Muscle of arm (tissue), 12 donors: ENCODE measurements around the gene ZNF318. TPM values are rescaled to one million over a fixed set of nuclear protein-coding genes. Genes with fewer than 3 reads are reported as not detected.
"Not testable (repeated sequence)": the region's sequence is repeated elsewhere in the genome, so short reads cannot be mapped to it uniquely, and the experiment has no call there.

Experiments used
- DNase-seq: peaks from one replicate; pipeline ENCODE4 v3.0.0-alpha.2; 2013
- polyA plus RNA-seq, 12 donors: library from polyadenylated mRNA; unstranded; fragments of 120-200 nt; gene quantifications; one replicate each; pipeline ENCODE4 v1.2.1, GENCODE V29; 2013; ENCODE audit not compliant: insufficient read length in 12 of 12

Gene ZNF318
- polyA plus RNA-seq, 12 donors: 12.7 to 22.9 (median 15.9) TPM; not detected in 1

- DNase-seq: no peak
Measured at GRCh38 chr6:43347444-43347843, 22.0 kb downstream of the ZNF318 start.

- DNase-seq: no peak
Measured at GRCh38 chr6:43347021-43347420, 22.4 kb downstream of the ZNF318 start.

DNA sequence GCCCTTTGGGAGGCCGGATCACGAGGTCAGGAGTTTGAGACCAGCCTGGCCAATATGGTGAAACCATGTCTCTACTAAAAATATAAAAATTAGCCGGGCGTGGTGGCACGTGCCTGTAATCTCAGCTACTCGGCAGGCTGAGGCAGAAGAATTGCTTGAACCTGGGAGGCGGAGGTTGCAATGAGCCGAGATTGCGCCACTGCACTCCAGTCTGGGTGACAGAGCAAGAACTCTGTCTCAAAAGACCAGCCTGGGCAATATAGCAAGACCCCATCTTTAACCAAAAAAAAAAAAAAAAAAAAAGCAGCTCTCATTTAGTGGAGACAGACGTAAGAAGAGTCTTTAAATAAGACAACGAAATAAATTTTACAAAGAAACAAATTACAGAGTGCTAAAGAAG, 23.2 kb downstream of the ZNF318 start:
- not testable (repeated sequence) for DNase-seq

- DNase-seq: no peak
Measured at GRCh38 chr6:43339168-43339567, 30.3 kb downstream of the ZNF318 start.

- DNase-seq: no peak
Measured at GRCh38 chr6:43338243-43338642, 31.2 kb downstream of the ZNF318 start.

- DNase-seq: no peak
Measured at GRCh38 chr6:43336382-43336781, 33.1 kb downstream of the ZNF318 start.

- no peak for DNase-seq
Measured at GRCh38 chr6:43335469-43335868, 34.0 kb downstream of the ZNF318 start.

DNA sequence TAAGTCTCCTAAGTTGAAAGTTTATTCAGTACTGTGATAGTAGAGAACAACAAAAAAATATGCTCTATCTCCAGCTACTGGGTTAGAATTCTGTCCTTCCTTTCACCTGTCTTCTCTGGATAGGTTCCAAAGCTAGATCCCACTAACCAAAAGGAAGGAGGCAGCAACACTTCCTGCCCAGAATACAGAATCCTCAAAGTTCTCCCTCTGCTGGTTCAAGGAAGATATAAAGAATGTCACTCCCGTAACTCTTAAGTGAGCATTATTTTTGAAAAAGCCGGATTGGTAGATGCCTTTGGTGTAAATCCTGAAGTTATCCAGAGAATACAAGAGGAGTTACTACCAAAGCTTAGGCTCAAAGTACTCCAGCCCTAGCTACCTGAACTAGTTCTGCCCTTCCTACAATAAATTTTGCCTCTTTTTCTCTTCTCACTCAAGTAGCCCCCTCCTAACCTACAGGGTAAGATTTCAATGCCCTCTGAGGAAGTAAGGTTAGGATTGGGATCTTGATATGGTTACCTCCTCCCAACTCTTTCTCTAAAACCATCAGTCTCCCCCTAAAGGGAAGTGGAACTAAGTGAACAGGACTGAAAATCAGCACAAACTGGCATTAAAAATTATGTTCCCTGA, 34.9 kb downstream of the ZNF318 start:
- DNase-seq: peak; percentile 26

GRCh38 chr6:43331891-43332290, 37.6 kb downstream of the ZNF318 start:
- DNase-seq: no peak

- DNase-seq: no peak
Measured at GRCh38 chr6:43331470-43331869, 38.0 kb downstream of the ZNF318 start.

DNA sequence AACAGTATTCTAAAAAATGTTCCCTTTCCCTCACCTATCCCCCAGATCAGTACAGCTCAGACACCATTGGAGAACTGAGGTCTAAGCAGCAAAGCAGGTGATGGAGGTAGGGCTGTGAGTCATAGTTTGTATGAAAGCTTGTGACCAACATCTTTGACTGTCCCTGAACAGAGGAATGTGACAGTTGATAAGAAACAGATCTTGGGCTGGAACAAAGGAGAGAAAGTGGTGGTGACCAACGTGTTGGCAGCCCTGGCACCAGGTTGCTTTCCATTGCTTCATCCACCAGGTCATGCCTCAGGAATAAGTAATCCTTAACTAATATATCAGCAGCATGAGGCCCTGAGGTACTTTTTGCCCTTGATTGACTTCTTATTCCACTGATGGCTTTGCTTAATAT, 40.9 kb downstream of the ZNF318 start:
- no peak for DNase-seq

- no peak for DNase-seq
Measured at GRCh38 chr6:43325876-43326275, 43.6 kb downstream of the ZNF318 start.

DNA sequence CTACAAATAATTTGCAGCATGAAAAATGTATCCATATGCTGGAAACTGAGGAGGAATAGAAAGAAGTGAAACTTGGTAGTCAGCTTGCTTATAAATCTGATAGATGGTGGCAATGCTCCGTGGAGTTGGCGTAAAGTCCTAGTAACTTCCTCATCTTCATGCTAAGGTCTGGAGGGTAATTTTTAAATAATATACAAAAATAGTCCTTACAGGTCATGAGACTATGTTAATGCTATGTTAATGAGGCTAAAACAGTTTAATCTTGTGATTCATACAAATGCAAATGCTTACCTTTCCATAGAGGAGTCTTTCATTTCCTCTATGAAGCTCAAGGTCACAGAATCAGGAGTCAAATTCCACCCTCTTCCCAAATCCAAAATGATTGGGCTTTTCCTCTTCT, 51.4 kb downstream of the ZNF318 start:
- no peak for DNase-seq

GRCh38 chr6:43313813-43314212, 55.6 kb downstream of the ZNF318 start:
- DNase-seq: no peak

- DNase-seq: no peak
Measured at GRCh38 chr6:43311666-43312065, 57.8 kb downstream of the ZNF318 start.

DNA sequence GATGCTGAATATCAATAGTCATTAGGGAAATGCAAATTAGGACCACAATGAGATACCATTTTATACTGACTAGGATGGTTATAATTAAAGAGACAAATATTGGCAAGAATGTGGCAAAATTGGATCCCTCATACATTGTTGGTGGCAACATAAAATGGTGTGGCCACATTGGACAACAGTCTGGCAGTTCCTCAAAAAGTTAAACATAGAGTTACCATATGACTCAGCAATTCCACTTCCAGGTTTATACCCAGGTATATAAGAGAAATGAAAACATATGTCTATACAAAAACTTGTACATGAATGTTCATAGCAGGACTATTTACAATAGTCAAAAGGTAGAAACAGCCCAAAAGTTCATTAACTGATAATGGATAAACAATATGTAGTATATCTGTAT, 58.8 kb downstream of the ZNF318 start:
- no peak for DNase-seq

DNA sequence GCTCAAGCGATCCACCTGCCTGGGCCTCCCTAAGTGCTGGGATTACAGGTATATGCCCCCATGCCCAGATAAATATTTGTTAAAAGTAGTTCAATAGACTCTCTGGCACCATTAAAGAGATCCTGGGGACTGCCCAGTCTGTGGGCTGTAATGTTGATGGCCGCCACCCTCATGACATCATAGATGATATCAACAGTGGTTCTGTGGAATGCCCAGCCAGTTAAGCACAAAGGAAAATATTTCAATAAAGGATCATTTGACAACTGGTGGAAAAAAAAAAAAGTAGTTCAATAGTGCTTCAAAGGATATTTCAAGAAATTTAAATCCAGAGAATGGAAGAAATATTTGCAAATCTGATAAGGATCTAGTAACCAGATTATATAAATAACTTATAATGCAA, 59.3 kb downstream of the ZNF318 start:
- DNase-seq: no peak

- DNase-seq: no peak
Measured at GRCh38 chr6:43308990-43309477, 60.4 kb downstream of the ZNF318 start.

DNA sequence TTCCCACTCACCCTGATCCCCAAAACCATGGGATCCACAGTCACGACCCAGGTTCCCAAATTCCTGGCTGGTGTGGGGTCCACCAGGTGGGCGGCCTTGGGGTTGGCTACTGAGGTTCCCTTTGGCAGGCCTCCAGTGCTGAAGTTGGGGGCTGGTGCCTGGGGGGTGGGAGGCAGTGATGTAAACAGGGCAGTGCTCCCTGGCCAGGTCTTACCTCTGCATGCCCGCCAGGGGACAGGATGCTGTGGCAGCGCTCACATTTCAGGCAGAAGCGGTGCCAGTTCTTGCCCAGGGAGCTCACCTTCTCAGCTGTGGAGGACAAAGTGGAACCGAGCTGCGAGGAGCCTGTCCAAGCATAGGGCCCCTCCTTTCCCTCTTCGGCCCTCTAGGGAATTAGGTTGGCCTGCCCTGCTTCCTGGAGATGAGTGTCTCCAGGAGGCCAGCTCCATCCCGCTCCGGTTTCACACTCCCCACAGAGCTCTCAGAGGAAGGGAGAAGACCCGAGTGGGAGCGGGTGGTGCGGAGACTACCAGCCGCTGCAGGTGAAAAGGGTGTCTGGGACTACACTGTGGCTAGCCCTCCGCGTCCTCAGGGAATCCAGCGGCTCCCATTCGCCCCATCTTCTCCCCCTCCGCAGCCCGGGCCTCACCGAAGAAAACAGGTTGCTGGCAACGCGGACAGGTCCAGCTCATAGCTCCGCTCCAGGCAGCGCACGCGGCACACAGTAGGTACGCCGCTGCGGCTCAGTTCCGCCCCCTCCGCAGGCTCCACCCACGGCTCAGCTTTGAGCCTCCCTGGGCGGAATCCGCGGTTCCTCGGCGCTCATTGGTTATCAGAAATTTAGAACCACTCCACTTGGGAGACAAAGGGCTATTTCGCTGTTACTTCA, 61.1 kb downstream of the ZNF318 start, which contains the start of gene CRIP3:
Gene CRIP3 (minus strand): TSS at position 726 of the 889 bp plus-strand sequence. CDS start 34 bp downstream, at position 692.
- DNase-seq: peak; percentile 40

GRCh38 chr6:43307451-43308100, 61.9 kb downstream of the ZNF318 start:
- DNase-seq: no peak

DNA sequence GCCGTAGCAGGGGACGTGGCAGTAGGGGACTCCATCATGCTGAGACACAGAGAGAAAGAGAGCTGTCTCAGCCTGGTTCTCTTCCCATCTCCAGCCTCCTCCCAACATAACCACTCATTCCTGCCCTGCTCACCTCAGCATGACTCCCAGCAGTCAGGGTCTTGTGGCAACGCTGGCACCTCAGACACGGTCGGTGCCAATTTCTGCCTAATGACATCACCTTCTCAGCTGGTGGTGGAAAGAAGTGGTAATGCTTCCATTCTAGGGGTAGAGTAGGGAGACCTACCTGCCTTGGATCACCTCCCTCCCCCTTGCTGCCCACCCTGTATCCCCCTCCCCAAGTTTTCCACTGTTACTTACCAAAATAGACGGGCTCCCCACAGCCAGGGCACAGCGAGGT, 63.4 kb downstream of the ZNF318 start:
- DNase-seq: no peak

GRCh38 chr6:43304882-43305281, 64.6 kb downstream of the ZNF318 start:
- DNase-seq: no peak

DNA sequence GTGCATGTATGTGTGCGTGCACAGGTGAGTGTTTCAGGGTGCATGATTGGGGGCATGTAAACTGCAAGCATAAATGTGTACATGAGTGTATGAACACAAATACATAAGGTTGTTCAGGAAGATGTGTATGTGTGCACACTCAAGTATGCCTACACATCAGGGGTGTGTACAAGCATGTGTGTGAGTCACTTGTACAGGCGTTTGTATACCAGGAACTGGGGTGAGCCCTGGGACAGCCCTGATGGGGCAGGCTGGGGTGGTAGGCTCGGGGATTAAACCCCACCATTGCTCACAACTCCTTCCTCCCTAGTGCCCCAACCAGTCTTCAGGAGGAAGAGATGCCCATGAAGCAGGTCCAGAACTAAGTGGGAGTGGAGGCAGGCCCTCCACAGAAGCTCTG, 65.1 kb downstream of the ZNF318 start:
- DNase-seq: no peak
